ENCODE measurements around the gene SLCO2A1.

SLCO2A1 gene

GRCh38 chr3:133915685-133916658, 113.8 kb downstream of the SLCO2A1 start:
- DNase-seq (ENCODE audit: extremely low read depth in 1 of 2, low read depth in 1 of 2): no peak

GRCh38 chr3:133914839-133915600, 114.7 kb downstream of the SLCO2A1 start:
- DNase-seq (ENCODE audit: extremely low read depth in 1 of 2, low read depth in 1 of 2): no peak

GRCh38 chr3:133910422-133910821, 119.3 kb downstream of the SLCO2A1 start:
- no peak for DNase-seq (ENCODE audit: extremely low read depth in 1 of 2, low read depth in 1 of 2)

GRCh38 chr3:133905376-133905775, 124.3 kb downstream of the SLCO2A1 start:
- DNase-seq (ENCODE audit: extremely low read depth in 1 of 2, low read depth in 1 of 2): no peak

- no peak for DNase-seq (ENCODE audit: extremely low read depth in 1 of 2, low read depth in 1 of 2)
These were observed 127.9 kb downstream of the SLCO2A1 start for GRCh38 chr3:133901847-133902246.

- no peak for DNase-seq (ENCODE audit: extremely low read depth in 1 of 2, low read depth in 1 of 2)
These were observed 128.6 kb downstream of the SLCO2A1 start for GRCh38 chr3:133901083-133901482.

- DNase-seq (ENCODE audit: extremely low read depth in 1 of 2, low read depth in 1 of 2): no peak
These were observed 130.4 kb downstream of the SLCO2A1 start for GRCh38 chr3:133899311-133899710.

GRCh38 chr3:133897547-133897946, 132.2 kb downstream of the SLCO2A1 start:
- no peak for DNase-seq (ENCODE audit: extremely low read depth in 1 of 2, low read depth in 1 of 2)

GRCh38 chr3:133896002-133896761, 133.5 kb downstream of the SLCO2A1 start:
- no peak for DNase-seq (ENCODE audit: extremely low read depth in 1 of 2, low read depth in 1 of 2)

GRCh38 chr3:133895208-133896001, 134.3 kb downstream of the SLCO2A1 start, which contains the start of gene RAB6B:
Gene RAB6B (minus strand): TSS chr3:133895882. CDS start chr3:133895466, 416 bp downstream.
- DNase-seq (ENCODE audit: extremely low read depth in 1 of 2, low read depth in 1 of 2): no peak

GRCh38 chr3:133894353-133895207, 135.1 kb downstream of the SLCO2A1 start:
- DNase-seq (ENCODE audit: extremely low read depth in 1 of 2, low read depth in 1 of 2): no peak

- no peak for DNase-seq (ENCODE audit: extremely low read depth in 1 of 2, low read depth in 1 of 2)
These were observed 135.9 kb downstream of the SLCO2A1 start for GRCh38 chr3:133893683-133894352.

GRCh38 chr3:133892541-133893231, 137.0 kb downstream of the SLCO2A1 start:
- no peak for DNase-seq (ENCODE audit: extremely low read depth in 1 of 2, low read depth in 1 of 2)

GRCh38 chr3:133891662-133892378, 137.9 kb downstream of the SLCO2A1 start:
- no peak for DNase-seq (ENCODE audit: extremely low read depth in 1 of 2, low read depth in 1 of 2)

- DNase-seq (ENCODE audit: extremely low read depth in 1 of 2, low read depth in 1 of 2): no peak
These were observed 138.6 kb downstream of the SLCO2A1 start for GRCh38 chr3:133890972-133891644.

GRCh38 chr3:133890037-133890436, 139.7 kb downstream of the SLCO2A1 start:
- DNase-seq (ENCODE audit: extremely low read depth in 1 of 2, low read depth in 1 of 2): no peak
